ENCODE results near the gene AGAP4.
"Not testable (repeated sequence)": the region's sequence is repeated elsewhere in the genome, so short reads cannot be mapped to it uniquely, and the experiment has no call there.

DNA sequence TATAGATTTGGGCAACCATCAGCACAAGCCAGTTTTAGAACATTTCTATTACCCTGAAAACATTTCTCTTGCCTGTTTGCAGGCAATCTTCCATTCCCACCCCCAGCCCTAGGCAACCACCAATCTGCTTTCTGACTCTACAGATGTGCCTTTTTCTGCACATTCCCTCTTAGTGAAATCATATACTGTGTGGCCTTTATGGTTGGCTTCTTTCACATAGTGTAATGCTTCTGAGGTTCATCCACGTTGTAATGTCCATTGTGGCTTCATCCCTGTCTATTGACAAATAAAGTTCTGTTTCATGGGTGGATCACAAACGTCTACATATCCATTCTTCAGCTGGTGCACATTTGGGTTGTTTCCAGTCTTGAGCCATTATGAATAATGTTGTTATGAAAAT lies 42.3 kb downstream of the AGAP4 start:
- not testable (repeated sequence) for TF ChIP-seq CTCF, POLR2A (IDR thresholded peaks at IDR 0.05)
